NCI-H226 (cell line): ENCODE measurements around the gene HSD17B7.
"Not testable (repeated sequence)": the region's sequence is repeated elsewhere in the genome, so short reads cannot be mapped to it uniquely, and the experiment has no call there.

Experiments
- DNase-seq: peaks from one replicate; pipeline ENCODE4 v3.0.0-alpha.2; 2015

Gene HSD17B7

DNA sequence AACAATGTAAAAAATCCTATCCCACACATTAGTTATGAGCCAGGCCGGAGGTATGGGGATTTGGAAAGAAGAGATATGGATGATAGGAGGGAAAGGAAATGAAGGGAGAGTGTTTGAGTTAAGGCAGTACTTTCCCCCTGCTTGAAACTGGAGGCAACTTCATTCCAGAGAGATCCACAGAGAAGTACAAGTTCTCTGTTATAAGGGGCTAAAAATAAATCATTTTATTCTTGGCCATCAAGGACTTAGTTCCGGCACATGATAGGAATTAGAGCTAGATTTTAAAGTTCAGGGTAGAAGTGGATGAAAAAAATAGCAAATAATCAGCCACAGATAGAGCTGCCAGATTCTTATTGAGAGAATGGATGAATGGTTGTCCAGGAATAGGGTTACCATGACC is 27.6 kb downstream of the HSD17B7 start:
- peak; percentile 32 for DNase-seq

DNA sequence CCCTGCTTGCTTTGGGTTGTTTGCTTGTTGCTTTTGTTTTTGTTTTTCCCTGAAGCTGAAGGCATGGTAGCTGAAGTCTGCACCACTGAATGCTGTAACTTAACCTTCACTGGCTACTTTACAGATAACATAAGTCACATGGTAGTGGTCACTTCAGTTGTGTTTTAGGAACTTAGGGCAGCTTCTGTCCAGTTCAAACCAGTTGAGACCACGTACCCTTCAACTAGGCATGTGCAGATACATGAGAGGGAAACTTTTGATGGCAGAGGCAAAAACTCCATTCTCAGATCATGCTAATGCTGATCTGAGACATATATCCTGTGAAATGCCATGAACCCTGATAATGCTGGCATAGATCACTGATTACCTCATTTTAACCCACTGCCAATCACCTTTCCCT is 28.2 kb downstream of the HSD17B7 start:
- not testable (repeated sequence) for DNase-seq

DNA sequence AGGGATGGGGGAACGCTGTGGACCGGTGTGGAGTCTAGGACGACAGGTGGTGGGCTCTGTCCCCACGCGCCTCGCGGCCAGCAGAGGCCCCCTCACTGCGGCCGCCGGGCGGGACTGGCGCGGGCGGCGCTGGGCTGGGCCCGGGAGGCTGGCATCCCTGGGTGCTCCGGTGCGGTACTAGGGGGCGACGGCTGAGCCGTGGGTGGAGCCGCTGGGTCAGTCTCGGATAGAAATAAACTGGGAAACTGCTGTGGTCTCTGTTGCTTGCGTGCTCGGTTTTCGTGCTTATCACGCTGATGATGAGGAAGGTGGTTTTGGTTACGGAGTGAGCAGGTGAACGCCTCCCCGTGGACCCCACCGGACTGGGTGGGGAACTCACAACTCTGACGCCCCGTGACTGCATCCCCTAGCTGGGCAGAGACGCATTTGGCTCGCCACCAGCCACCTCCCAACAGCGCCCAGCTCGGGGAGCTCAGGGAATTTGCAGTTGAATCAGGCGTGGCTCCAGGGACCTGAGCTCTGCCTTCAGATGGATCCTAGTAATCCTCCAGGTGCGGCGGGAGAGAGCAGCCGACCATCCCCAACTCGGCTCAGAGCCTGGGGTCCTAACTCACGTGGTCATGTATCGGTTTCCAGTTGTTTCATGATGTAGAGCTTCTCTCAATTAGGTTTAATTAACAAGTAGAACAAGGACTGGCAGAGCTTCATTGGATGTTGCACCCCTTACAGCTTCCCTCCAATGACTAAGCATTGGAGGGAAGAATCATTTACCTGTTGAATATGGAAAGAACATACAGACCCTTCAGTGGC is 32.1 kb downstream of the HSD17B7 start:
- DNase-seq, result peak; percentile 28

DNA sequence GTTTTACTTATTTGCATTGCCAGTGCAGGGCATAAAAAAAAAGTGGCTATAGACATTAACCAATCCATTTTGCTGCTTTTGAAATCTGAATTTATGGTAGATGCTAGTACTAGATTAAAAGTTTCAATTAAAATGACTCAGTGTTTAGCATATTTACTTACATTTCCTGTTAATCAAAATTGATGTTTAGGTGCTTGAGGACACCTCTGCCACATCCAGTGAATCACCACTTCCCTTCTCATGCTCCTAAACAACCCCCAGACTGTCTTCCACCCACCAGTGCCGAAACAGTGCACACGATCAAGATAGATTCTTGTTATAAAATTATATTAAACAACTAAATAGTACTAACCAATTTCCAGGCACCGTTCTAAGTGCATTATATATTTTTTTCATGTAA is 32.7 kb downstream of the HSD17B7 start:
- no peak for DNase-seq

DNA sequence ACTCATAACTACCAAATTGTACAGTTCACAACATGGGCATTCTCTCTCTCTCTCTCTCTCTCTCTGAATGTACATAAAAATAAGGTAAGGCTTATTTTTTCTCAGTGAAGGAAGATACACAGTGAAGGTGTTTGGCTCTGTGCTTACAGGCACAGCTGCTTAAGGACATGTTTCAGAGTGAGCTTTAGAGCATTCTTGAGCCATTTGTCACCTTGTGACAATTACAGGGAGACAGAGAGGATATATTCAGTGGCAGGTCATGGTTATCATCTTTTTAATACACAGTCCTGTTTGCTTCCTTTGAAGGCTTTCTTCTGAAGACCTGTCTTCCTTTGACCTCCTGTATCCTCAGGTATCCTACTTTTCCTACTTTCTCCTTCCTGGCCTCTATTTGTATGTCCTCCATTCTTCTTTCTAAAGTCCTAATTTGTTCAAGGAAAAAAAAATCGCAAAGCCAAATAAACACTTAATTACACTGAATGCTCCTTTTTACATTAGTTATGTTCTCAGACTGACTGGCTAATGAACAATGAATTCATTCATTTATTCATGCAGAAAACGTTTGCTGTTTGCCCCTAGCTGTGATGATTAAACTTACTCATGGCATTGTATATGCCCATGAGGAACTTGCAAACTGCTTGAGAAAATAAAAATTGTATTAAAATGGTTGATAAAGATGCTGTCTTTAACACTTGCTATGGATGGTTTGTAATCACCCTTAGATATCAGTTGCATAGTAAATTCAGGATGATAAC is 33.4 kb downstream of the HSD17B7 start:
- DNase-seq, result no peak

DNA sequence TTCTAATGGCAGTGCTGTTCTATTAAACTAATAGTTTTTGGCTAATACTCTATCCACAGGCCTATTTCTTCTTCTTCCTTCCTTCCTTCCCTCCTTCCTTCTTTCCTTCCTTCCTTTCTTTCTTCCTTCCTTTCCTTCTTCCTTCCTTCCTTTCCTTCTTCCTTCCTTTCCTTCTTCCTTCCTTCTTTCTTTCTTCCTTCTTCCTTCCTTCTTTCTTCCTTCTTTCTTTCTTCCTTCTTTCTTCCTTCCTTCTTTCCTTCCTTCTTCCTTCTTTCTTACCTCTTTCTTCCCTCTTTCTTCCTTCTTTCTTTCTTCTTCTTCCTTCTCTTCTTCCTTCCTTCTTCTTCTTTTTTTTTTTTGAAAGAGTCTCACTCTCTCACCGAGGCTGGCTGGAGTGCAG is 38.8 kb downstream of the HSD17B7 start:
- DNase-seq, result no peak

DNA sequence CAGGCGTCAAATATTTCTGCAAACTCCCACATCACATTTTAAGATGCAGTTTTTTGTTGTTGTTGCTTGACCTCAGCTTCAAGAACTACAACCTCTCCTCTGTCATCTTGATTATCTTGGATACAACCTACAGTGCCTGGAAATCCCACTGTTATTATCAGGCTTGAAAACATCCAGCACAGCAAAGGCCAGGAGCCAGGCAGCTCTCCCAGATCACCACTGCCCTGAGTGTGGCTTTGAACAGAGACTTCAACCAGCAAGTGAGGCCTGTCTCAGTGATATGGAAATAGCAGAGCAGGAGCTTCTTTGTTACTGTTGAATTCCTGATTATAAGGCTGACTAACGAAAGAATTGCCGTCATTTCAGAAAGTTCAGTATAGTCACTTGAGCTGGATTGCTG is 42.0 kb downstream of the HSD17B7 start:
- no peak for DNase-seq

DNA sequence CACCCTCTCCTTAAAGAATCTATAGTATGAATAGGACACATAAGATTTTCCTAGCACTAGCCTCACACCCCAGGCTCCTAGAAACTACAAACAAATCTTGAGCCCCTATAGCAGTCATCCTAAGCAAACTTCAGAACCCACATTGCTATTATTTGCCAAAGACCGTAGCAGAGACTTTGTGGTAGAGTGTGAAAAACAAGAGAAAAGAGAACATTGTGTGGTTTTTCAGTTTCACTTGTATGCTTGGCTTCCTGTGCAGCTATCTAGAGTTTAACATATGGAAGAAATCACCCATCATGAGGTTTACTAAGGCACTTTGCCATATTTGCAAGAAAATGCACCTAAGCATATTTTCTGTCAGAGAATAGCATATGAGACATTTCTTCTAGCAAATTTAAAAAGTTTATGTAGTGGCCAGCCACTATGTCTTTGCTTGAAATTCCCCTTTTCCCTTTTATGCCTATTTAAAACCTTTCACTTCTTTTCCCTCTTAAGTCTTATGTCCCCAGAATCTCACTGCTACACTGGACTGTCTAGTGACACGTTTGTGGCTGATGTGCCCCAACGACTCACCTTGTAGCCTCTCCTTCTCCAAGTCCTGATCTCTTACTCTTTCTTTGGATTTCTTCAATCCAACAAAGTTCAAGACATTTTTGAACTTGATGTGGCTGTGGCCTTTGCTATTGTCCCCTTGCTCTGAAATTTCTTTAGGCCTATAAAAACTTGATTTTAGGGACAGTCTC is 44.8 kb downstream of the HSD17B7 start:
- DNase-seq, result no peak

DNA sequence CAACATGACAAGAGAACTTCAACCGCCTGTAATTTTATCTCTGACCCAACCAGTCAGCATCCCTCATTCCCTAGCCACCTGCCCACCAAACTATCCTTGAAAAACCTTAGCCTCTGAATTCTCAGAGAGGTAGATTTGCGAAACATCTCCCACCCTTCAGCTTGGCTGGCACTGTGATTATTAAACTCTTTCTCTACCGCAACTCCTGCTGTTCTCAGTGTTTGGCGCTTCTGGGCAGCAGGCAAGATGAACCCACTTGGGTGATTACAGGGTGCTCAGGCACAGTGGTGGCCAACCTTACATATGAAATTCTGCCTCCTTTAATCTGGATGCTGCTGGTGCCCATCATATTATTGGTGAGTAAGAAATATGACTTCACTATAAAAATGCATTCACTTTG is 48.4 kb downstream of the HSD17B7 start:
- DNase-seq, result no peak

DNA sequence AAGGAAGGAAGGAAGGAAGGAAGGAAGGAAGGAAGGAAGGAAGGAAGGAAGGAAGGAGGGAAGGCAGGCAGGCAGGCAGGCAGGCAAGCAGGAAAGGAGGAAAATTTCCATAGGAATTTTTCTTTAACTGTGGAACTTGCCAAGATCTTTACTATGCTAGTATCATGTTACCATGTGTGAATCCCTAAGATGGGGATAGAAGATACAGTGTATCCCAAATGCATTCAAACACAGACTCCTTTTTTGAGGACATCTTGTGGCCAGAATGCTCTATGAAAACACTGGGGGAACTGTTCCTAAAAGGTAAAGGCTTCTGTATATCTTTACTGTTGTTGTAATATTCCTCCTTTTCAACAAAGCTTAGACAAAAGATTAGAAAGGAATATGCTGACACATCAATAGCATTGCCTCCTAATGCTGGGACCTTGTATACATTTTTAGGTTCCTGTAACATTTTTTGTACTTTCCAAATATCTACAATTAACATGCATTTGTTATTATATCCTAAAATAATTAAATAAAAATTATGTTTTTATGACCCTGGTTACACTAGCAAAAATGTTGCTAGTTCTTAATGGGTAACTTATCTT is 49.8 kb downstream of the HSD17B7 start:
- no peak for DNase-seq

DNA sequence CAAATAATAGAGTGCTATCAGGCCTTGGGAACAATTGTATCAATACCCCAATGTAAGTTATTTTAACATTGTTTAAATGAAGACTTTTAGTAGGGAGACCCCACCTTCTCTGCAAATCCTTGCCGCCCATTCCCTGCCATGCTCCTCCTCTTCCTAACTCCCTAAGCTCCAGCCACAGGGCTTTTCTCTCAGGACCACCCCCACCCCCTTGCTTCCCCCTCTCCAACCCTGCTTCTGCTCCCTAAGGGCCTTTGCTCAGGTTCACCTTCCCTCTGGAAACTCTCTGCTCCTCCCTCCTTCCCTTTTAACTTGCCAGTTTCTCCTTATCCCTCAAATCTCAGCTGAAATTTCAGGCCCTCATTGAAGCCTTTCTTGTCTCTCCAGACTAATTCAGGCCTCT is 53.7 kb downstream of the HSD17B7 start:
- DNase-seq, result no peak

DNA sequence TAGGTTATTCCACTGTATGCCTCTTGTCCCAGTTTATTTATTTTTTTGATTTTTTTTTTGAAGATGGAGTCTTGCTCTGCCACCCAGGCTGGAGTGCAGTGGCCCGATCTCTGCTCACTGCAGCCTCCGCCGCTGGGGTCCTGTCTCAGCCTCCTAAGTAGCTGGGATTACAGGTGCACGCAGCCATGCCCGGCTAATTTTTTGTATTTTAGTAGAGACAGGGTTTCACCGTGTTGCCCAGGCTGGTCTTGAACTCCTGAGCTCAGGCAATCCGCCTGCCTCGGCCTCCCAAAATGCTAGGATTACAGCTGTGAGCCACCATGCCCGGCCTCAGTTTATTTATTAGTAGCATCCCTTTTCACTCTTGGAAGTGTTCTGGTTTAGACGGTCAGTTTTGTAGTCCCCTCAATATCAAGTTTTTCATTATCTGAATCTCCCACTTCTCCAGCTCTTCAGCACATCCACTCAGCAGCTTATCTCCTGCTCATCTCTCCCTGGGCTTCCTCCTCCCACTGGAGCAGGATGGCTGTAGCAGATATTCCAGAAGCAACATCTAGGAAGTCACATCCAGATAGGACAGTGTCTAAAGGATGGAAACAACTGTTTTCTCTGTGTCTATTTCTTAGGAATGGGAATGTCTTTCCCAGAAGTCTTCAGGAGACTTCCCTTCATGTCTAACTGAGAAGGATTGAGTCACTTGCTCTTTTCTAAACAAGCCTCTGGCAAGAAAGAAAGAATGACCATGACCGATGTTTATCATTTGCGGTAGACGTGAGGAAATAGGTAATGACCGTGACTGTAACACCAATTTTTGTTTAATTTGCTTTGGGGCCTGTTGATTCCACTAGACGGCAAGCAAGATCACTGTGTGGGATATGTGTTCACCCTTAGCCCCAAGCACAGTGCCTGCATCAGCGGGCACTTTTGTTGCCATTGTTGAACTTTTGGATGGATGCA is 56.0 kb downstream of the HSD17B7 start:
- DNase-seq, result no peak

DNA sequence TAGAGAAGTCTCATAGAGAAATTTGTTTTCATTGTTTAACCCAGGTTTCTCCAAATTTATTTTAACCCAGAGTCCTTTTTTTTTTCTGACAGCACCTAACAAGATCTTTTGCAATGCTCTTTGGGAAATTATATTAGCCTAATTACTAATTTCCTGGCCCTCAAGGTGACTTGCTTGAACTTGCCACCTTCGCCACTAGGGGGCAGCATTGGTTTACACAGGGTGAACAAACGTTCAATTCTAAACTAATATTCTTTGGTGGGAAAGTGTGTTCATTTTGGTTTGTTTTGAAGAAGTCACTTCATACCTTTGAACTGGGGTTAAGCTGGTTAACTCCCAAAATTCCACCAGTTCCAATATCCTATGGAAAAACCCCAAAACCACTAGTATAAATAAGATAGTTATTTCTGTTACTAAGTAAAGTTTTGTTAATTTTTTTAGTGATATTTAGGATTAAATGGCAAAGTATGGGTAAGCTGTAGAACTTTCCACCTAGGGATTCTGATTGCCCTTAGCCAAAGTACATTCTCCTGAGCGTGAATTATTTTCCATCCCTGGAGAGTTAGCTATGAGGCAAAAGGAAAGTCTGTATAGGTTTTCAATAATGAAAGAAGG is 57.4 kb downstream of the HSD17B7 start:
- peak; percentile 36 for DNase-seq

DNA sequence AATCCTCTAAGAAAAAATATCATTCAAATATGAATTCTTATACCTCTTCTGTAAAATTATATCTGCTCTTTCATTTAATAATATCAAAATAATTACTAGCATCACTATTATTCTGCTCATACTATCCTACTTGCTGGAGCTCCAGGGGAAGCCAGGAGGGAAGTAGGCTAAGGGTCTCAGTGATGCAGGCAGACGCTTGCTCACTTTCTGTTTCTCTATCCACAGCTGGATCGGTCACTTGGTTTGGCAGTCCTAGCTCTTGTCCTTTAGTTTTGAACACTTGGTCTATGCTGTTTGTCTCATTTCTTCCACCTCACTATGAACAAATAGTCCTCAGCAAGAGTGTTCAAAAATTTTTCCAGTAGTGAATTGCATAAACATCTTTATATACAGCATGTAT is 59.2 kb downstream of the HSD17B7 start:
- no peak for DNase-seq

DNA sequence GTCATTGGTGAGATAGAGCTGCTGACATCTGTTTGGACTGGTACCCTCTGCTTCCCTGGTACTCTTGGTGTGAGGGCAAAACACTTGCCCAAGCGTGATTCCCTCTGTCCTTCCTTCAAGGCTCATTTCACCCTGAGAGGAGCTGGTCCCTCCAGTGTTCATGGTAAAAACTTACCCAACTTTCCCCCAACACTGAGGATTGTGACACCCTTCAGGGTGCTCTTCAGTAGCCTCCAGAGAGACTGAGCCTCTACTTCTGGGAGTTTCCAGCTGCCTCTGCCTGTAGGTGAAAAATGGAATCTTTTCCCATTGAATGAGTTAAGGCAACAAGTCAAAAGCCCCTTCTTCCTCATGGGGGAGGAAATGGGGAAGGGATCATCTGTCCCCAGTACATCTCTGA is 60.8 kb downstream of the HSD17B7 start:
- DNase-seq, result no peak

DNA sequence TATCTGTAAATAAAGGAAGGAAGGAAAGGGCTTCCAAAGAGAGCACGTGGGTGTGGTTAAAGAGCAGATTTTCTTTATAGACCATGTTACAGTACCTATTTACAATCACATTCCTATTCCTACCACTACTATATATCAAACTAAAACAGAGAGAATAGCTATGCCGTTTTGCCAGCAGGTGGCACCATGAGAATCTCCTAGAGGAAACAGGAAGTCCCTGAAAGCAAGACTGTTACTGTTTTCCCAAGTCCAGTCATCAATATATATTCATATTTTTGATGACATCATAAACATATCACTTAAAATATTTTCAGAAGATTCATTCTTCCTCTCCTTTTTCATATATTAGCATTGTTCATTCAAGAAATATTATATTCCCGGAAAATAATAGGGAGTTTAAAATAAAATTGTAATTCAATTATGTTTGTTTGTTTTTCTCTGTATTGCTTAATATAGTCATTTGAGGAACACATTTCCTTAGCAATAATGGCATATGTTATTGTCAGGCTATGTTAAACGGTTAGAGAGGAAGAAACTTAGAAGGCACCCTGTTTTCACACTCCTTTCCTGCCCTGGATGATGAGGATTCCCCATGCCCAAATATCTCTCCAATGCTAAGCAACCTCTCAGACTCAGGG is 63.9 kb downstream of the HSD17B7 start:
- DNase-seq, result peak; percentile 61

DNA sequence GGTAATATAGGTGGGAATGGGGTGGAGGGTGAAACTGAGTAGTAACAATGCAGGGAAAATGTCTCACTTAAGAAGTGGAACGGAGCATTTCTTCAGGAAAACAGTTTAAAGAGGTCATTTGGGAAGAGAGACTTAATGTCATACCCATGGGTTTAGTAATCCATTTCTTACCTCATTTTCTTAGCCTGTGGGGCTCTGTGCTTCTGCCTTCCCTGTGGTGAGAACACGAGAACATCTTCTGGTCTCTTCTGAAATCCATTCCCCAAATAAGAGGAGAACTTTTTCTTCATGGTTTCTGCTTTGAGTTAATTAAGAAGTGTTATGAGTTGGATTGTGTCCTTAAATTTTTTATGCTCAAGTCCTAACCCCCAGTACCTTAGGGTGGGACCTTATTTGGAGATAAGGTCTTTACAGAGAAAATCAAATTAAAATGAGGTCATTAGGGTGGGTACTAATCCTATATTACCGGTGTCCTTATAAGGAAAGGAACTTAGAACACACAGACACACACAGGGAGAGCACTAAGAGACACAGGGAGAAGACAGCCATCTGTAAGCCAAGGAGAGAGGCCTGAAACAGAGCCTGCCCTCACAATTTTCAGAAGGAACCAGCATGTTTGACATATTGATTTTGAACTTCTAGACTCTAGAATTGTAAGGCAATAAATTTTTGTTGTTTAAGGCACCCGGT is 65.1 kb downstream of the HSD17B7 start:
- DNase-seq, result peak; percentile 40

DNA sequence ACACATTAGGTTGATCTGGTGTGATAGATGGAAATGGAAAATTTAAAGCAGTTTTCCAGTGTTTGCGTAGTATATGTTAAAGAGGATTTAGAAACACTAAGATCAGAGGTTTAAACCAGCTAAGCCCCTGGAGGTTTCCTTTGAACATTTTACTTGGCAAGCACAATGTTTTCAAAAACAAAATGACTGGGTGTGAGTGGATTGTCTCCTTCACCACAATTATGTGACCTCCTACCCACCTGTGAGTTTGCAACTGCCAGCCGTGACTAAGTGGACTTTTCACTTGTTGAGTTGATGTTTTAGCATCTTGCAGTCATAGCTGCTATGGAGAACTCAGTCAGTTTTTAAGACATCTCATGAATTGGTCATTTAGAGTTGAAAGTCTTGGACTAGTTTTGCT is 65.8 kb downstream of the HSD17B7 start:
- peak; percentile 94 for DNase-seq

DNA sequence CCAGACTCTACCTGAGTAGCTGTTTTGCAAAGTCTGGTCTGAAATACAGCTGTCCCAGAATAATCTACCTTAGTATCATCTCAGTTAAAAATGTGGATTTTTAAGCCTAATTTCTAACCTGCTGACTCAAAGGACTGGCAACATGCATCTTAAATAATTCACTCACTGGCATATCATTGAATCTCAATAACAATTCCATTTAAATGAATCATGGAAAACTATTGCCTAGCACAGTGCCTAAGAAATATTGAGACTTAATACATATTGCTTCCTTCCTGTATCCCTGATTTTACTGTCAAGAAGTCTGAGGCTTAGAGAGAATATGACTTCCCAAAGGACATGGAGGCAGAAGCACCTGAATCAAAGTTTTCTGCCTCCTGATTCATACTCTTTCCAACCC is 67.3 kb downstream of the HSD17B7 start:
- peak; percentile 33 for DNase-seq

DNA sequence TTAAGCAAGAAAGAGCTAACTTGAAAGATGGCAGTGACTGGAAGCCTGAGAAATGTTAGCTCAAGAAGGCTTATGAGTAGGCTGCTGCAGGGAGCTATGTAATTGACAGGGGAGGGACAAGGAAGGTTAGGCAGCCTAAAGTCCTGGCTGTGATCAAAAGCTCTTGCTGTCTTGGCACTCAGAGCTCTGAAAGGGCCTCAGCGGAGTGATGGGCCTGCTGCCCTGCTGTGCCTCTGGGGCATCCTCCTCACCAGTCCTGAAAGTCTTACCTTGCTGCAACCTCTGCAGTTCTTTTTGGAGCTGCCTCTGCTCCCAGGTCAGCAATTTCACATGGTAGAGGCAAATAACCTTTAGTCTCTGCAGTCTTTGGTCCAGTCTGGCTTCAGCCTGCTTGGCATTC is 68.7 kb downstream of the HSD17B7 start:
- DNase-seq, result no peak

DNA sequence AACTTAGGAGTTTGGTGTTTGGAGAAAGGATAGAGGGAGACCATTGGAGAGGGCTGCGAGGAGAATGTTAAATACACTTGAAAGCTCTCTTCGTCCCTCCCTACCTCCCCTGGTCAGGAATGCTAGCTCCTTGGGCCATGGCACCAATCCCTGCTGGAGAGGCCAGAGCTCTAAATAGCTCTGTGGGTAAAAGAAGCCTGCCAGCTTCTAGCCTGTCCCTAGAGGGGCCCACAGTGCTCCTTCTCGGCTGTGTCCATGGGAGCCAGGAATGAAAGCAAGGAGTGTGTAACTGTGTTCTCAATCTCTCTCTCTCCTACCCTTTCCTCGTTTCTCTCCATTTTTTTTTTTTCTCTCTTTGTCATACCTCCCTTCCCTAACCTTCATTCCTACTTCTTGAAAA is 70.6 kb downstream of the HSD17B7 start, which contains the start of gene CCDC190:
Gene CCDC190, minus strand, starts transcription at position 75 of the 400 bp plus-strand sequence. CDS start 1,529 bp downstream, outside the sequence.
- no peak for DNase-seq
